Measurements from ENCODE around the gene SORBS2. TPM values are rescaled to one million over a fixed set of nuclear protein-coding genes. Genes with fewer than 3 reads are reported as not detected.

Gene SORBS2
- total RNA-seq, 1 donor from 2014 or later: 1.1 TPM

- Histone ChIP-seq H3K27me3 (ENCODE audit: control insufficient read depth, insufficient read depth, low read length) (no peaks in the 10 kb centered on the region), H3K4me3 (ENCODE audit: low read depth, low read length) (no peak overlapping the region), H3K36me3 (ENCODE audit: control insufficient read depth, insufficient read depth, low read length) (no peaks in the 10 kb centered on the region)
- no peak for TF ChIP-seq CTCF (IDR thresholded peaks at IDR 0.05; ENCODE audit: insufficient read depth, low read length, severe bottlenecking)
- no peak for FAIRE-seq
- DNase-seq (ENCODE audit: low read depth): no peak
Observed at GRCh38 chr4:185840201-185840600, 28.2 kb upstream of the SORBS2 start.

- TF ChIP-seq CTCF (IDR thresholded peaks at IDR 0.05; ENCODE audit: insufficient read depth, low read length, severe bottlenecking): no peak
- DNase-seq (ENCODE audit: low read depth) (no peak), FAIRE-seq (no peak)
- Histone ChIP-seq H3K4me3 (ENCODE audit: low read depth, low read length) (no peak overlapping the region), H3K36me3 (ENCODE audit: control insufficient read depth, insufficient read depth, low read length) (no peaks in the 10 kb centered on the region), H3K27me3 (ENCODE audit: control insufficient read depth, insufficient read depth, low read length) (no peaks in the 10 kb centered on the region)
Observed at GRCh38 chr4:185839770-185840169, 27.8 kb upstream of the SORBS2 start.

DNA sequence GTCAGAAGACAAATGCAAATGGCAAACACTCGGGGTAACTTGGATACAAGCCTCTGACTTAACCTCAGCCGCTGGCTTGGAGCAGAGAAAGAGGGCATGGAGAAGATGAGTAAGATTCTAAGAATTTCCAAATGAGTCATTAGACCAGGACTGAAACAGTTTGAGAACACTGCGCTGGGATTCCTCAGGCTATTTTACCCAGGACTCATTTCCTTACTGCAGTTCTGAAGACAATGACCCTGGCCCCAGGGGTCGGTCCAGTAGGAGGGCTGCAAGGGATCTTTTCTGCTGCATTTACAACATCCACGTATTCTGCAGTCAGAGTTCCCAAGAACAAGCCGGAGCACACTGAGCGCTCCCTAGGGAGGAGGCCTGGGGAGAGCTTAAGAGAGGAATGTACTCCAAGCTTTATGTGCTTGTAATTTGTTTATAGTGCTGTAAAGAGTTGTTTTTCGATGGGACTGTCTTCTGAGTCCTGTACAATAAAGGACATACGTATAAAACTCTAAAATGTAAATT is 27.3 kb upstream of the SORBS2 start:
- peak; percentile 95 for DNase-seq (ENCODE audit: low read depth)
- no peak for FAIRE-seq

DNA sequence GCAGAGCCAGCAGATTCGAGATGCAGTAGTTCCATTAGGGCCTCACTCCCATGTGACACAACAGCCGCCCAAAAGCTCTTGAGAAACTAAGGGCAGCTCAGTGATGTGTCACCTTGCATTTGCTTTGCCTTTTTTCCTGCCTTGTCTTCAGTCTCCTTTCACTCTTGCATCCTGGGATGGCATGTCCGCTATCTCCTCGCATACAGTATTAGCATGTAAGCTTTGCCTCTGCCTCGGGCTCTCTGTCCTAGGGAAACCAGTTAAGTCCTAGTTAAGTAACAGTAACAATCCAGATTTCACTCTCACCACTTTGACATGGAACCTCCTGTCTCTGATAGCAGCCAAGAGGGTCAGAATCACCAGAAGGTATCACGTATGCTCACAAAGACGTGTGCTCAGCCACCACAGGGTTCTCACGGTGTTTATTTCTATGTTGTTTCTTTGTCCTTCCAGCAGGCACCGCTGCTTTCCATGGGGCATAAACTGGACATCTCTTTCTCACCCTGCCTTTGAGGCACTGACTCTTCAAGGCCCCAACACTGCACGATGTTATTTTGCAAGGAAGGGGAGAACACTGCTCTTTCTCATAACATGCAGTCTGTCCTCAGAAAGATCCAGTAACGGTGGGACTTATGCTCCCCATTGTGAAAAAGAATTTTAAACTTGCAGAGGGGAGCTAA is 26.7 kb upstream of the SORBS2 start:
- DNase-seq (ENCODE audit: low read depth) (no peak), FAIRE-seq (no peak)
- H3K36me3 ChIP-seq (ENCODE audit: control insufficient read depth, insufficient read depth, low read length): no peaks in the 10 kb centered on the region
- H3K27me3 ChIP-seq (ENCODE audit: control insufficient read depth, insufficient read depth, low read length): no peaks in the 10 kb centered on the region
- no peak for TF ChIP-seq CTCF (IDR thresholded peaks at IDR 0.05; ENCODE audit: insufficient read depth, low read length, severe bottlenecking)
- H3K4me3 ChIP-seq (ENCODE audit: low read depth, low read length): no peak overlapping the region

More for the DNA sequence above, 27.3 kb upstream of the SORBS2 start:
- H3K27me3 ChIP-seq (ENCODE audit: control insufficient read depth, insufficient read depth, low read length): no peaks in the 10 kb centered on the region
- TF ChIP-seq CTCF (IDR thresholded peaks at IDR 0.05; ENCODE audit: insufficient read depth, low read length, severe bottlenecking): no peak
- H3K4me3 ChIP-seq (ENCODE audit: low read depth, low read length): no peak overlapping the region
- no peaks in the 10 kb centered on the region for H3K36me3 ChIP-seq (ENCODE audit: control insufficient read depth, insufficient read depth, low read length)

DNA sequence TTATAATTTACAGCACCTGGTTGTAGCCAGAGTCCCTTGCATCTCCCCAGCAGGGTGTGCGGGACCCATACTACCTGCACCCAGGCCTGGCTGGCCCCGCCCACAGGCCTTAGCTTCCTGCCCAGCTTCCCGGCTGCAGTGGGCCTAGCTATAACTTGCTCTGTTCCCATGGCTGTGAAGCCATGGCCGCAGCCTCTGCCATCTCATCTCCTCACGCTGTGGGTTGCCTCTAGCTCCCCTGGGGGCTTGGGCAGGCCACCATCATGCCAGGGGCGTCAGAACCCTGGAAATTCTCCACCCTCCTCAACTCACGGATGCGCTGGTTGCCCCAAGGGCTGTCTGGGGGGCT is 26.1 kb upstream of the SORBS2 start:
- FAIRE-seq (no peak), DNase-seq (ENCODE audit: low read depth) (no peak)
- Histone ChIP-seq H3K27me3 (ENCODE audit: control insufficient read depth, insufficient read depth, low read length) (no peaks in the 10 kb centered on the region), H3K36me3 (ENCODE audit: control insufficient read depth, insufficient read depth, low read length) (no peaks in the 10 kb centered on the region), H3K4me3 (ENCODE audit: low read depth, low read length) (no peak overlapping the region)
- no peak for TF ChIP-seq CTCF (IDR thresholded peaks at IDR 0.05; ENCODE audit: insufficient read depth, low read length, severe bottlenecking)
